ENCODE measurements around the gene ZNF532. TPM values are rescaled to one million over a fixed set of nuclear protein-coding genes. Genes with fewer than 3 reads are reported as not detected.

The ZNF532 gene
- polyA plus RNA-seq, 3 donors: 0.76 to 18.5 (median 1.7) TPM

GRCh38 chr18:58865701-58866065 is 1.0 kb downstream of the ZNF532 start:
- intact Hi-C loops (cut with micrococcal nuclease): no loop called here
- peaks cover 9 to 46% of the 10 kb centered on the region in 2 donors for H3K36me3 Mint-ChIP-seq
- no peak overlapping the region for H3K9ac ChIP-seq (ENCODE audit: insufficient read depth, low read length, poor library complexity, severe bottlenecking)
- H2AFZ ChIP-seq (ENCODE audit: insufficient read depth, low read depth, low read length, poor library complexity, severe bottlenecking): no peak overlapping the region
- no peaks in the 10 kb centered on the region for H3K79me2 ChIP-seq (ENCODE audit: insufficient read depth, low read length)
- no peaks in the 10 kb centered on the region for H3K9me3 ChIP-seq (replicated peaks in 1 of 2; ENCODE audit: control insufficient read depth in 1 of 2, insufficient read depth in 1 of 2, low read length in 2 of 2)
- WGBS (ENCODE audit: insufficient coverage): 100% methylated on average over 5 of the region's 8 CpGs
- TF ChIP-seq CTCF (IDR thresholded peaks at IDR 0.05): no peak
- no peak overlapping the region for H3K27ac ChIP-seq (ENCODE audit: low read depth in 1 of 2, low read length in 2 of 2)
- no peak overlapping the region for H3K4me2 ChIP-seq (replicated peaks; ENCODE audit: extremely low read depth, low read length, poor library complexity, severe bottlenecking)
- peaks cover 8% of the 10 kb centered on the region in 2 donors for H3K4me1 ChIP-seq (ENCODE audit: control insufficient read depth in 1 of 2, insufficient read depth in 2 of 2, low read length in 2 of 2)
- no peaks in the 10 kb centered on the region for H3K36me3 ChIP-seq (replicated peaks in 1 of 2; ENCODE audit: control insufficient read depth in 1 of 2, insufficient read depth in 2 of 2, low read length in 2 of 2)
- H3K4me3 Mint-ChIP-seq: no peak overlapping the region
- H4K20me1 ChIP-seq (ENCODE audit: insufficient read depth, low read length): no peaks in the 10 kb centered on the region
- H3K9me3 Mint-ChIP-seq: peaks cover 0 to 9% (median 2%) of the 10 kb centered on the region in 7 donors
- H3K4me1 Mint-ChIP-seq: peaks cover 24% of the 10 kb centered on the region
- no peak for DNase-seq
- H3K27me3 Mint-ChIP-seq (ENCODE audit: low read depth in 3 of 3): peaks cover 36 to 53% (median 45%) of the 10 kb centered on the region in 3 donors
- H3K27ac Mint-ChIP-seq: no peak overlapping the region
- peaks cover 26 to 34% of the 10 kb centered on the region in 2 donors for H3K27me3 ChIP-seq (ENCODE audit: control insufficient read depth in 2 of 2, insufficient read depth in 2 of 2, low read length in 2 of 2)
- no peak overlapping the region for H3K4me3 ChIP-seq (replicated peaks in 1 of 3; ENCODE audit: low read depth in 2 of 3, low read length in 3 of 3)

- no peak overlapping the region for H3K27ac ChIP-seq (ENCODE audit: low read depth in 1 of 2, low read length in 2 of 2)
- no peak overlapping the region for H3K4me2 ChIP-seq (replicated peaks; ENCODE audit: extremely low read depth, low read length, poor library complexity, severe bottlenecking)
- Mint-ChIP-seq H3K4me3 (peak overlapping the region in 1 of 2 donors; percentile 0), H3K27ac (peak overlapping the region in 1 of 7 donors; percentile 37), H3K9me3 (peaks cover 0 to 9% (median 2%) of the 10 kb centered on the region in 7 donors), H3K4me1 (peaks cover 27% of the 10 kb centered on the region), H3K27me3 (ENCODE audit: low read depth in 3 of 3) (peaks cover 39 to 55% (median 46%) of the 10 kb centered on the region in 3 donors), H3K36me3 (peaks cover 9 to 48% of the 10 kb centered on the region in 2 donors)
- DNase-seq: no peak
- H3K9me3 ChIP-seq (replicated peaks in 1 of 2; ENCODE audit: control insufficient read depth in 1 of 2, insufficient read depth in 1 of 2, low read length in 2 of 2): no peaks in the 10 kb centered on the region
- H3K27me3 ChIP-seq (ENCODE audit: control insufficient read depth in 2 of 2, insufficient read depth in 2 of 2, low read length in 2 of 2): peaks cover 23 to 32% of the 10 kb centered on the region in 2 donors
- peaks cover 8% of the 10 kb centered on the region in 2 donors for H3K4me1 ChIP-seq (ENCODE audit: control insufficient read depth in 1 of 2, insufficient read depth in 2 of 2, low read length in 2 of 2)
- WGBS (ENCODE audit: insufficient coverage): 96% methylated on average over 7 of the region's 9 CpGs
- intact Hi-C loops (cut with micrococcal nuclease): no loop called here
- no peak overlapping the region for H3K9ac ChIP-seq (ENCODE audit: insufficient read depth, low read length, poor library complexity, severe bottlenecking)
- no peaks in the 10 kb centered on the region for H3K36me3 ChIP-seq (replicated peaks in 1 of 2; ENCODE audit: control insufficient read depth in 1 of 2, insufficient read depth in 2 of 2, low read length in 2 of 2)
- no peaks in the 10 kb centered on the region for H3K79me2 ChIP-seq (ENCODE audit: insufficient read depth, low read length)
- no peak overlapping the region for H2AFZ ChIP-seq (ENCODE audit: insufficient read depth, low read depth, low read length, poor library complexity, severe bottlenecking)
- H3K4me3 ChIP-seq (replicated peaks in 1 of 3; ENCODE audit: low read depth in 2 of 3, low read length in 3 of 3): no peak overlapping the region
- no peaks in the 10 kb centered on the region for H4K20me1 ChIP-seq (ENCODE audit: insufficient read depth, low read length)
- TF ChIP-seq CTCF (IDR thresholded peaks at IDR 0.05): no peak
Observed at GRCh38 chr18:58866066-58866772, 1.5 kb downstream of the ZNF532 start.

All from CD14-positive monocyte (primary cell).